Measurements from ENCODE around the gene FERMT2.
"Not testable (repeated sequence)": the region's sequence is repeated elsewhere in the genome, so short reads cannot be mapped to it uniquely, and the experiment has no call there.

The FERMT2 gene

GRCh38 chr14:52944254-52944653 is 6.6 kb downstream of the FERMT2 start:
- DNase-seq (ENCODE audit: low read depth) = no peak

- no peak for DNase-seq (ENCODE audit: low read depth)
Observed at GRCh38 chr14:52939427-52939826, 11.4 kb downstream of the FERMT2 start.

GRCh38 chr14:52937869-52938268 is 13.0 kb downstream of the FERMT2 start:
- DNase-seq (ENCODE audit: low read depth) = no peak

- DNase-seq (ENCODE audit: low read depth) = no peak
Observed at GRCh38 chr14:52937306-52937705, 13.5 kb downstream of the FERMT2 start.

- DNase-seq (ENCODE audit: low read depth) = no peak
Observed at GRCh38 chr14:52936437-52936836, 14.4 kb downstream of the FERMT2 start.

- DNase-seq (ENCODE audit: low read depth) = no peak
Observed at GRCh38 chr14:52935833-52936232, 15.0 kb downstream of the FERMT2 start.

- DNase-seq (ENCODE audit: low read depth) = no peak
Observed at GRCh38 chr14:52934762-52935161, 16.1 kb downstream of the FERMT2 start.

- DNase-seq (ENCODE audit: low read depth) = no peak
Observed at GRCh38 chr14:52929192-52929807, 21.6 kb downstream of the FERMT2 start.

GRCh38 chr14:52926953-52927352 is 23.9 kb downstream of the FERMT2 start:
- DNase-seq (ENCODE audit: low read depth) = peak; percentile 45

GRCh38 chr14:52923902-52924575 is 26.8 kb downstream of the FERMT2 start:
- no peak for DNase-seq (ENCODE audit: low read depth)

- DNase-seq (ENCODE audit: low read depth) = no peak
Observed at GRCh38 chr14:52922656-52923055, 28.2 kb downstream of the FERMT2 start.

- DNase-seq (ENCODE audit: low read depth) = no peak
Observed at GRCh38 chr14:52922059-52922458, 28.8 kb downstream of the FERMT2 start.

- DNase-seq (ENCODE audit: low read depth) = not testable (repeated sequence)
Observed at GRCh38 chr14:52920411-52920810, 30.4 kb downstream of the FERMT2 start.

GRCh38 chr14:52919971-52920370 is 30.9 kb downstream of the FERMT2 start:
- DNase-seq (ENCODE audit: low read depth) = no peak

GRCh38 chr14:52918486-52918885 is 32.4 kb downstream of the FERMT2 start:
- DNase-seq (ENCODE audit: low read depth) = peak; percentile 70

GRCh38 chr14:52917735-52918134 is 33.1 kb downstream of the FERMT2 start:
- peak; percentile 47 for DNase-seq (ENCODE audit: low read depth)

- no peak for DNase-seq (ENCODE audit: low read depth)
Observed at GRCh38 chr14:52914295-52914694, 36.6 kb downstream of the FERMT2 start.

GRCh38 chr14:52913271-52913670 is 37.6 kb downstream of the FERMT2 start:
- DNase-seq (ENCODE audit: low read depth) = no peak

- no peak for DNase-seq (ENCODE audit: low read depth)
Observed at GRCh38 chr14:52911904-52912303, 38.9 kb downstream of the FERMT2 start.

GRCh38 chr14:52910572-52910971 is 40.3 kb downstream of the FERMT2 start:
- peak; percentile 45 for DNase-seq (ENCODE audit: low read depth)

- DNase-seq (ENCODE audit: low read depth) = no peak
Observed at GRCh38 chr14:52907949-52908348, 42.9 kb downstream of the FERMT2 start.

- peak; percentile 81 for DNase-seq (ENCODE audit: low read depth)
Observed at GRCh38 chr14:52906141-52906601, 44.7 kb downstream of the FERMT2 start.

GRCh38 chr14:52902971-52903619 is 47.8 kb downstream of the FERMT2 start:
- peak; percentile 25 for DNase-seq (ENCODE audit: low read depth)

All from stromal cell of bone marrow (primary cell).